Measurements from ENCODE around the gene DOK6.

- TF ChIP-seq CTCF (IDR thresholded peaks at IDR 0.05; ENCODE audit: low read depth, low read length) (no peak), EZH2phosphoT487 (IDR thresholded peaks at IDR 0.05; ENCODE audit: low read depth) (no peak)
Measured at GRCh38 chr18:69364930-69365329, 35.8 kb upstream of the DOK6 start.

Data from OCI-LY3 (cell line).